ENCODE measurements around the gene EXOC4. TPM values are rescaled to one million over a fixed set of nuclear protein-coding genes. Genes with fewer than 3 reads are reported as not detected.

The EXOC4 gene
- total RNA-seq, 1 experiment from 2014 or later = 75.8 TPM

DNA sequence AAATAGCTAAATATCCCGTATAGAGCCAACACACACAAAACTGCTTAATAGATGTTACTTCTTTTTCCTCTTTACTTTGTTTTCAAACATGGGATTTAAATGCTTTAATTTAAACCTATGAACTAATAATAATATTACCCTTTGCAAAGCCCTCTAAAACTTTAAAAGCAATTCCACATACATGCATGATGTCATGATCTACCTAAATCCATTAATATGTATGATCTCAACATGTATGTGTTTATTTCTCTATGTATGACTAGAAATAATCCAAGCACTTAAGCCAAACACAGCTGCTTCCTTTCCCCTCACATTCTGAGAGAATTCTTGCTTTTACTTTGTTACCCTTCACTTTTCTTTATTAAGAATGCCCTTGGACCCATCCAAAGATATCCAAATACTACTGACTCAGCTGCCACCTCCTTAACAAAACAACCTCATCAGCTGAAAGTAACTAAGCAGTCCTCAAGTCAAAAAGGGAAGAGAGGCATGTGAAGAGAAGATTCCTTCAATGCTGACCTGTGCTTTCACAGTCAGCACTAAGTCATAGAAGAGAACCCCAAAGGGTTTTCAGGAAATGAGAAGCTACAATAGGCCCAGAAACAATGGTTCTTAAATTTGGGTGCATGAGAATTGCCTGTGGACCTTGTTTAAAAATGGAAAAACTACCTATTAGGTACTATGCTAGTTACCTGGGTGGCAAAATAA is 607.9 kb downstream of the EXOC4 start:
- H4K5ac ChIP-seq (ENCODE audit: insufficient read length, low read depth, low read length) = no peak overlapping the region
- H2AK5ac ChIP-seq (ENCODE audit: insufficient read length, low read length) = no peak overlapping the region
- H3K79me1 ChIP-seq (ENCODE audit: insufficient read depth, low read depth, low read length, poor library complexity, severe bottlenecking) = no peaks in the 10 kb centered on the region
- no peak overlapping the region for H2BK5ac ChIP-seq (ENCODE audit: insufficient read length, low read length)
- H2BK15ac ChIP-seq (ENCODE audit: low read depth, low read length) = no peak overlapping the region
- no peak overlapping the region for H3K18ac ChIP-seq (ENCODE audit: insufficient read length, low read depth, low read length)
- no peak overlapping the region for H3K14ac ChIP-seq (ENCODE audit: insufficient read depth, low read length)
- no peak overlapping the region for H3K4ac ChIP-seq (ENCODE audit: low read depth, low read length)
- peaks cover 2% of the 10 kb centered on the region; the same call in 1 of the 2 replicates for H3K4me1 ChIP-seq (ENCODE audit: insufficient read depth, low read length)
- no peaks in the 10 kb centered on the region for H3K9me3 ChIP-seq (ENCODE audit: control insufficient read depth, low read depth, low read length)
- no peak overlapping the region for H3K56ac ChIP-seq (ENCODE audit: insufficient read length, low read depth, low read length)
- Mint-ChIP-seq H3K27me3 (ENCODE audit: low read depth) (no peaks in the 10 kb centered on the region), H3K4me1 (peaks cover 11 to 24% of the 10 kb centered on the region in 2 experiments), H3K9me3 (peaks cover 3 to 4% of the 10 kb centered on the region in 2 experiments; a peak in 2 of 5 replicates), H3K4me3 (no peak overlapping the region), H3K36me3 (ENCODE audit: insufficient read depth in 1 of 3, low read depth in 3 of 3) (peaks cover 3 to 5% (median 4%) of the 10 kb centered on the region in 3 experiments; a peak in 4 of 7 replicates), H3K27ac (peak overlapping the region in 1 of 3 experiments; percentile 1; a peak in 1 of 7 replicates)
- no CpG with 5 or more reads among the region's 1 CpG for WGBS (ENCODE audit: extremely low coverage, insufficient read length, low lambda C conversion rate)
- no peaks in the 10 kb centered on the region for H3K23me2 ChIP-seq (ENCODE audit: insufficient read length, low read depth, low read length, poor library complexity, severe bottlenecking)
- no peak for DNase-seq
- H3K27me3 ChIP-seq (ENCODE audit: insufficient read depth, low read length) = no peaks in the 10 kb centered on the region
- H2BK120ac ChIP-seq (ENCODE audit: low read depth, low read length, poor library complexity, severe bottlenecking) = no peak overlapping the region
- no peak overlapping the region for H2BK20ac ChIP-seq (ENCODE audit: low read depth, low read length, poor library complexity, severe bottlenecking)
- H4K20me1 ChIP-seq (ENCODE audit: control insufficient read depth, insufficient read depth, insufficient read length) = no peaks in the 10 kb centered on the region
- no peak overlapping the region for H3K23ac ChIP-seq (ENCODE audit: insufficient read length, low read depth, low read length)
- H2AFZ ChIP-seq (ENCODE audit: low read length) = no peak overlapping the region
- TF ChIP-seq, protein P1, sequence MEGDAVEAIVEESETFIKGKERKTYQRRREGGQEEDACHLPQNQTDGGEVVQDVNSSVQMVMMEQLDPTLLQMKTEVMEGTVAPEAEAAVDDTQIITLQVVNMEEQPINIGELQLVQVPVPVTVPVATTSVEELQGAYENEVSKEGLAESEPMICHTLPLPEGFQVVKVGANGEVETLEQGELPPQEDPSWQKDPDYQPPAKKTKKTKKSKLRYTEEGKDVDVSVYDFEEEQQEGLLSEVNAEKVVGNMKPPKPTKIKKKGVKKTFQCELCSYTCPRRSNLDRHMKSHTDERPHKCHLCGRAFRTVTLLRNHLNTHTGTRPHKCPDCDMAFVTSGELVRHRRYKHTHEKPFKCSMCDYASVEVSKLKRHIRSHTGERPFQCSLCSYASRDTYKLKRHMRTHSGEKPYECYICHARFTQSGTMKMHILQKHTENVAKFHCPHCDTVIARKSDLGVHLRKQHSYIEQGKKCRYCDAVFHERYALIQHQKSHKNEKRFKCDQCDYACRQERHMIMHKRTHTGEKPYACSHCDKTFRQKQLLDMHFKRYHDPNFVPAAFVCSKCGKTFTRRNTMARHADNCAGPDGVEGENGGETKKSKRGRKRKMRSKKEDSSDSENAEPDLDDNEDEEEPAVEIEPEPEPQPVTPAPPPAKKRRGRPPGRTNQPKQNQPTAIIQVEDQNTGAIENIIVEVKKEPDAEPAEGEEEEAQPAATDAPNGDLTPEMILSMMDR (conservative IDR thresholded peaks at IDR 0.05) = no peak
- no peak overlapping the region for H2BK12ac ChIP-seq (ENCODE audit: insufficient read length, low read depth, low read length)
- H4K91ac ChIP-seq (ENCODE audit: insufficient read length, low read depth, low read length) = no peak overlapping the region
- no peak overlapping the region for H3K27ac ChIP-seq (ENCODE audit: insufficient read length, low read depth, low read length)
- H3K9ac ChIP-seq (ENCODE audit: extremely low read depth, insufficient read length, low read length) = no peak overlapping the region
- H3K4me2 ChIP-seq (ENCODE audit: insufficient read depth, insufficient read length, low read length) = no peak overlapping the region
- H3K79me2 ChIP-seq (ENCODE audit: insufficient read depth, low read length) = no peaks in the 10 kb centered on the region
- no peak overlapping the region for H3T11ph ChIP-seq (ENCODE audit: low read length)
- no peak overlapping the region for H4K8ac ChIP-seq (replicated peaks; ENCODE audit: insufficient read length, low read depth, low read length)
